Bronchial epithelial cell (primary cell): Measurements from ENCODE around the gene PICK1. TPM values are rescaled to one million over a fixed set of nuclear protein-coding genes. Genes with fewer than 3 reads are reported as not detected.

ENCODE experiments used
- DNase-seq: peaks from one replicate; pipeline ENCODE4 v3.0.0-alpha.2; 2010; ENCODE audit warnings: low read depth
- FAIRE-seq: peaks from 2 replicates; lab custom pipeline; 2011; peaks lifted over from hg19 to GRCh38; lab: Jason Lieb, UNC
- H3K27me3 ChIP-seq: 2 replicates; pipeline ENCODE4 v1.5.1; 2011; ENCODE audit warnings: low read length; ENCODE audit not compliant: control insufficient read depth, insufficient read depth
- H3K36me3 ChIP-seq: 2 replicates; pipeline ENCODE4 v1.5.1; 2011; ENCODE audit warnings: low read length; ENCODE audit not compliant: control insufficient read depth, insufficient read depth
- H3K4me3 ChIP-seq: 2 replicates; pipeline ENCODE4 v1.5.1; 2011; ENCODE audit warnings: mild to moderate bottlenecking, low read depth, low read length, control low read depth
- CTCF ChIP-seq: IDR thresholded peaks from 2 replicates; pipeline ENCODE4 v1.5.1; 2011; ENCODE audit warnings: mild to moderate bottlenecking, moderate library complexity, low read length, control low read depth, inconsistent platforms; ENCODE audit not compliant: insufficient read depth, severe bottlenecking
- total RNA-seq: library from RNA; depleted of rRNA; stranded (reverse); fragments of >200 nt; gene quantifications from 2 replicates; pipeline ENCODE4 v1.2.1, GENCODE V29; 2014

The PICK1 gene
- total RNA-seq, 1 donor from 2014 or later = 27.9 TPM

GRCh38 chr22:38017272-38017920 is 39.8 kb upstream of the PICK1 start:
- DNase-seq = peak; percentile 49
- Histone ChIP-seq H3K27me3 (no peaks in the 10 kb centered on the region), H3K4me3 (no peak overlapping the region), H3K36me3 (no peaks in the 10 kb centered on the region)
- no peak for FAIRE-seq
- TF ChIP-seq CTCF = no peak

- DNase-seq (no peak), FAIRE-seq (peak; percentile 58)
- no peaks in the 10 kb centered on the region for H3K27me3 ChIP-seq
- no peaks in the 10 kb centered on the region for H3K36me3 ChIP-seq
- no peak overlapping the region for H3K4me3 ChIP-seq
- TF ChIP-seq CTCF = no peak
Measured at GRCh38 chr22:38017939-38018885, 39.0 kb upstream of the PICK1 start.

- Histone ChIP-seq H3K4me3 (no peak overlapping the region), H3K36me3 (no peaks in the 10 kb centered on the region), H3K27me3 (no peaks in the 10 kb centered on the region)
- FAIRE-seq (no peak), DNase-seq (no peak)
- no peak for TF ChIP-seq CTCF
Measured at GRCh38 chr22:38018938-38019827, 38.0 kb upstream of the PICK1 start.

- Histone ChIP-seq H3K4me3 (no peak overlapping the region), H3K27me3 (peaks cover 9% of the 10 kb centered on the region), H3K36me3 (no peaks in the 10 kb centered on the region)
- FAIRE-seq = no peak
- DNase-seq = no peak
- TF ChIP-seq CTCF = no peak
Measured at GRCh38 chr22:38021206-38021605, 36.0 kb upstream of the PICK1 start.

- FAIRE-seq (no peak), DNase-seq (no peak)
- Histone ChIP-seq H3K36me3 (no peaks in the 10 kb centered on the region), H3K4me3 (no peak overlapping the region), H3K27me3 (peaks cover 9% of the 10 kb centered on the region)
- TF ChIP-seq CTCF = no peak
Measured at GRCh38 chr22:38023045-38023444, 34.2 kb upstream of the PICK1 start.
